ENCODE data around the gene MAFF. TPM values are rescaled to one million over a fixed set of nuclear protein-coding genes. Genes with fewer than 3 reads are reported as not detected.
"Not testable (repeated sequence)": the region's sequence is repeated elsewhere in the genome, so short reads cannot be mapped to it uniquely, and the experiment has no call there.

MAFF gene
- total RNA-seq, 1 experiment from 2014 or later, result 6.4 TPM

GRCh38 chr22:38232196-38232595, 30.4 kb downstream of the MAFF start:
- H3K4me1 ChIP-seq (ENCODE audit: control insufficient read depth, insufficient read depth, low read length), result peaks cover 9% of the 10 kb centered on the region
- H3K36me3 ChIP-seq (ENCODE audit: control insufficient read depth, insufficient read depth, low read length), result no peaks in the 10 kb centered on the region
- TF ChIP-seq REST (IDR thresholded peaks at IDR 0.05; ENCODE audit: insufficient read depth in 1 of 2, low read depth in 2 of 2, low read length in 1 of 2) (no peak), POLR2AphosphoS5 (IDR thresholded peaks at IDR 0.05; ENCODE audit: low read depth, low read length) (no peak), SIN3A (IDR thresholded peaks at IDR 0.05; ENCODE audit: borderline replicate concordance, insufficient read depth, low read depth, low read length) (no peak), CTCF (IDR thresholded peaks at IDR 0.05) (no peak), TCF7L2 (IDR thresholded peaks at IDR 0.05; ENCODE audit: low read depth, low read length) (no peak)
- ATAC-seq (no peak), DNase-seq (ENCODE audit: low read depth, low spot score) (no peak)
- CTCF ChIA-PET, result no interaction called here
- in situ Hi-C loops (cut with HindIII; ENCODE audit: low pct_unique_long_range_greater_than_20kb, low sequenced_read_pairs) (no loop called here), intact Hi-C loops (cut with micrococcal nuclease; ENCODE audit: unreplicated experiment) (no loop called here)
- no peaks in the 10 kb centered on the region for H3K27me3 ChIP-seq (ENCODE audit: control insufficient read depth, insufficient read depth, low read length)
- H3K27ac ChIP-seq (ENCODE audit: low read length), result no peak overlapping the region
- POLR2A ChIA-PET, result no interaction called here
- H3K4me3 ChIP-seq (ENCODE audit: low read depth in 2 of 2, low read length in 2 of 2), result no peak overlapping the region
- no TSS peak for BruUV-seq (replicated peaks)
- H3K9me3 ChIP-seq (ENCODE audit: control insufficient read depth, insufficient read depth, low read depth, low read length), result no peaks in the 10 kb centered on the region

- ChIA-PET CTCF (no interaction called here), POLR2A (no interaction called here)
- intact Hi-C loops (cut with micrococcal nuclease; ENCODE audit: unreplicated experiment) (no loop called here), in situ Hi-C loops (cut with HindIII; ENCODE audit: low pct_unique_long_range_greater_than_20kb, low sequenced_read_pairs) (no loop called here)
- H3K27ac ChIP-seq (ENCODE audit: low read length), result no peak overlapping the region
- peaks cover 9% of the 10 kb centered on the region for H3K4me1 ChIP-seq (ENCODE audit: control insufficient read depth, insufficient read depth, low read length)
- no peak for TF ChIP-seq CTCF (IDR thresholded peaks at IDR 0.05)
- TF ChIP-seq TCF7L2 (IDR thresholded peaks at IDR 0.05; ENCODE audit: low read depth, low read length), result no peak
- no peak for TF ChIP-seq SIN3A (IDR thresholded peaks at IDR 0.05; ENCODE audit: borderline replicate concordance, insufficient read depth, low read depth, low read length)
- TF ChIP-seq REST (IDR thresholded peaks at IDR 0.05; ENCODE audit: insufficient read depth in 1 of 2, low read depth in 2 of 2, low read length in 1 of 2), result no peak
- no peaks in the 10 kb centered on the region for H3K27me3 ChIP-seq (ENCODE audit: control insufficient read depth, insufficient read depth, low read length)
- no peaks in the 10 kb centered on the region for H3K36me3 ChIP-seq (ENCODE audit: control insufficient read depth, insufficient read depth, low read length)
- no peaks in the 10 kb centered on the region for H3K9me3 ChIP-seq (ENCODE audit: control insufficient read depth, insufficient read depth, low read depth, low read length)
- no TSS peak for BruUV-seq (replicated peaks)
- H3K4me3 ChIP-seq (ENCODE audit: low read depth in 2 of 2, low read length in 2 of 2), result no peak overlapping the region
- no peak for ATAC-seq
- no peak for DNase-seq (ENCODE audit: low read depth, low spot score)
These were observed 31.6 kb downstream of the MAFF start for GRCh38 chr22:38233427-38233826.

- POLR2A ChIA-PET; H3K36me3 ChIP-seq (ENCODE audit: control insufficient read depth, insufficient read depth, low read length); CTCF ChIA-PET; DNase-seq (ENCODE audit: low read depth, low spot score); H3K27ac ChIP-seq (ENCODE audit: low read length); H3K9me3 ChIP-seq (ENCODE audit: control insufficient read depth, insufficient read depth, low read depth, low read length); BruUV-seq (replicated peaks); H3K4me1 ChIP-seq (ENCODE audit: control insufficient read depth, insufficient read depth, low read length); H3K27me3 ChIP-seq (ENCODE audit: control insufficient read depth, insufficient read depth, low read length); in situ Hi-C loops (cut with HindIII; ENCODE audit: low pct_unique_long_range_greater_than_20kb, low sequenced_read_pairs); H3K4me3 ChIP-seq (ENCODE audit: low read depth in 2 of 2, low read length in 2 of 2); intact Hi-C loops (cut with micrococcal nuclease; ENCODE audit: unreplicated experiment); ATAC-seq: not testable (repeated sequence)
These were observed 32.1 kb downstream of the MAFF start for GRCh38 chr22:38233856-38234255.

All from Panc1 (cell line).